Measurements from ENCODE around the gene OR1I1.
A peak's percentile ranks its signal among the peaks of the same experiment; 100 is the strongest.

The OR1I1 gene

DNA sequence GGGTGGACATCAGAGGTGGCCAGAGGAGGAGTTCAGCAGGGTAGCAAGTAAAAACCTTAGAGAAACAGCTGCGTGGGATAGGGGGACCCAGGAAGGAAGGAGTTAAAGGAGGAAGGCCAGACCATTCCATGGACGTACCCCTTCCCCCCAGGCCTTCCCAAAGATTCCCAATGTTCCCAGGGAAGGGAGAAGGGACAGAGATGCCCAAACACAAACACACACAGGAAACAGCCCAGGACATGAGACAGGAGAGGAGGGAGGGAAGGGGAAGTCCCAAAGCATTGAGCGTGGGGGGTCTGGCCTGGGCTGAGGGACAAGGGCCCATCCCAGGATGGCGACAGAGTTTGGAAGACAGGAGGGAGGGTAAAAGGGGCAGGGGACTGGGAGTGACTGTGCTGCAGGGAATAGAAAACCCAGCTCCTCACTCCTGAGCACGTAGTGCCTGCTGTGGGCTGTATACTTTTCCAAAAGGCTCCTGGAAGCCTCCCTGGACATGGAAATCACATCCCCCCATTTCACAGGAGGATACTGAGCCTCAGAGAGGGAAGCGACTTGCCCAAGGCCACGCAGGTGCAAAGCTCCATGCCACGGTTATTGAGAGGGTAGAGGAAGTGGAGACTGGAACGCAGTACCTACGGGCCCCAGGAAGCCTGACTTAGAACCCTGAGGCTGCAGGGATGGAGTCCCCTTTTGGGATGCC is 26.3 kb downstream of the OR1I1 start:
- no peak overlapping the region for H3K27ac ChIP-seq
- TF ChIP-seq CTCF (IDR thresholded peaks at IDR 0.05) (no peak), ZFX (IDR thresholded peaks at IDR 0.05; ENCODE audit: borderline replicate concordance) (no peak)

GRCh38 chr19:15108845-15109767 is 27.1 kb downstream of the OR1I1 start:
- no peak overlapping the region for H3K27ac ChIP-seq
- TF ChIP-seq CTCF (IDR thresholded peaks at IDR 0.05) (no peak), ZFX (IDR thresholded peaks at IDR 0.05; ENCODE audit: borderline replicate concordance) (no peak)

GRCh38 chr19:15109768-15110417 is 27.9 kb downstream of the OR1I1 start:
- no peak overlapping the region for H3K27ac ChIP-seq
- TF ChIP-seq CTCF (IDR thresholded peaks at IDR 0.05) = no peak
- no peak for TF ChIP-seq ZFX (IDR thresholded peaks at IDR 0.05; ENCODE audit: borderline replicate concordance)

DNA sequence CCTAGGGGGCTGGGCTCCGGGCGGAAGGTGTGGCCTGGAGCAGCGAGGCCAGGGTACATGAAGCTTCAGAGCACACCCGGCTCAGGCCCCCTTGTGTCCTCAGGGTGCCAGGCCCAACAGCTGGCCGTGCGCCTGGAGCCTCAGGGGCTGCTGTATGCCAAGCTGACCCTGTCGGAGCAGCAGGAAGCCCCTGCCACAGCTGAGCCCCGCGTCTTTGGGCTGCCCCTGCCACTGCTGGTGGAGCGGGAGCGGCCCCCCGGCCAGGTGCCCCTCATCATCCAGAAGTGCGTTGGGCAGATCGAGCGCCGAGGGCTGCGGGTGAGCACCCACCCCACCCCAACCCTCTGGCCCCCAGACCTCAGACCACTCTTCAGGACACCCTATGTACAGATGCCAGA is 28.4 kb downstream of the OR1I1 start:
- no peak overlapping the region for H3K27ac ChIP-seq
- no peak for TF ChIP-seq ZFX (IDR thresholded peaks at IDR 0.05; ENCODE audit: borderline replicate concordance)
- TF ChIP-seq CTCF (IDR thresholded peaks at IDR 0.05) = no peak

GRCh38 chr19:15111758-15112157 is 29.7 kb downstream of the OR1I1 start:
- no peak overlapping the region for H3K27ac ChIP-seq
- TF ChIP-seq CTCF (IDR thresholded peaks at IDR 0.05) (no peak), ZFX (IDR thresholded peaks at IDR 0.05; ENCODE audit: borderline replicate concordance) (no peak)

GRCh38 chr19:15112385-15112784 is 30.4 kb downstream of the OR1I1 start:
- TF ChIP-seq CTCF (IDR thresholded peaks at IDR 0.05) = peak; percentile 53
- TF ChIP-seq ZFX (IDR thresholded peaks at IDR 0.05; ENCODE audit: borderline replicate concordance) = no peak
- no peak overlapping the region for H3K27ac ChIP-seq
